Fibroblast of villous mesenchyme (primary cell): ENCODE data around the gene CTDSPL. TPM values are rescaled to one million over a fixed set of nuclear protein-coding genes. Genes with fewer than 3 reads are reported as not detected.

Experiments used
- DNase-seq: peaks from one replicate; pipeline ENCODE4 v3.0.0-alpha.2; 2010; ENCODE audit warnings: low read depth
- H3K4me3 ChIP-seq: 2 replicates; pipeline ENCODE4 v1.5.1; 2011; ENCODE audit warnings: low read depth, mild to moderate bottlenecking, low read length
- CTCF ChIP-seq: IDR thresholded peaks from 2 replicates; pipeline ENCODE4 v1.5.1; 2012; ENCODE audit warnings: low read depth, mild to moderate bottlenecking, low read length; ENCODE audit not compliant: insufficient read depth
- total RNA-seq: library from RNA; depleted of rRNA; stranded (reverse); fragments of >200 nt; gene quantifications from 2 replicates; pipeline ENCODE4 v1.2.3, GENCODE V29; 2012

Gene CTDSPL
- total RNA-seq, 1 donor, result 61.7 TPM

GRCh38 chr3:38000965-38001455 is 139.3 kb downstream of the CTDSPL start:
- no peak for DNase-seq
- TF ChIP-seq CTCF, result no peak
- H3K4me3 ChIP-seq, result no peak overlapping the region

GRCh38 chr3:38001456-38002081 is 139.9 kb downstream of the CTDSPL start:
- peak; percentile 3 for TF ChIP-seq CTCF
- DNase-seq, result no peak
- H3K4me3 ChIP-seq, result no peak overlapping the region

- no peak for TF ChIP-seq CTCF
- no peak overlapping the region for H3K4me3 ChIP-seq
- DNase-seq, result no peak
Observed at GRCh38 chr3:38002291-38002876, 140.7 kb downstream of the CTDSPL start.

GRCh38 chr3:38002940-38003339 is 141.3 kb downstream of the CTDSPL start:
- H3K4me3 ChIP-seq, result no peak overlapping the region
- no peak for TF ChIP-seq CTCF
- DNase-seq, result no peak

GRCh38 chr3:38003371-38003816 is 141.7 kb downstream of the CTDSPL start:
- peak; percentile 89 for TF ChIP-seq CTCF
- peak; percentile 44 for DNase-seq
- H3K4me3 ChIP-seq, result no peak overlapping the region

- H3K4me3 ChIP-seq, result no peak overlapping the region
- DNase-seq, result no peak
- no peak for TF ChIP-seq CTCF
Observed at GRCh38 chr3:38003817-38004414, 142.2 kb downstream of the CTDSPL start.
